Esophagus squamous epithelium (tissue), 5 donors: ENCODE data around the gene MRPL24. TPM values are rescaled to one million over a fixed set of nuclear protein-coding genes. Genes with fewer than 3 reads are reported as not detected.

Experiments
- DNase-seq: peaks from one replicate; lab custom pipeline; 2025; lab: John Stamatoyannopoulos, UW
- H3K27ac ChIP-seq, 4 donors: fragments of 200-600 bp; sonication (generic); one replicate each; pipeline ENCODE4 v1.5.1; 2016 to 2019; ENCODE audit warnings: mild to moderate bottlenecking in 1 of 4
- H3K27me3 ChIP-seq, 4 donors: fragments of 200-600 bp; sonication (generic); 1 replicate in 3 of 4; 2 replicates in 1 of 4; pipeline versions ENCODE4 v1.5.1 to v1.6.0; 2017 to 2021; ENCODE audit warnings: antibody characterized with exemption in 1 of 4
- H3K36me3 ChIP-seq, 3 donors: fragments of 200-600 bp; sonication (generic); one replicate each; pipeline ENCODE4 v1.5.1; 2016 to 2019
- H3K4me1 ChIP-seq, 3 donors: fragments of 200-600 bp; sonication (generic); one replicate each; pipeline ENCODE4 v1.5.1; 2017 to 2019
- H3K4me3 ChIP-seq, 4 donors: fragments of 200-600 bp; sonication (generic); 1 replicate in 3 of 4; 2 replicates in 1 of 4; pipeline ENCODE4 v1.5.1; 2016 to 2019; ENCODE audit warnings: mild to moderate bottlenecking in 2 of 4, moderate library complexity in 1 of 4
- H3K9me3 ChIP-seq, 3 donors: fragments of 200-600 bp; sonication (generic); one replicate each; pipeline ENCODE4 v1.5.1; 2016 to 2019
- CTCF ChIP-seq, 6 experiments: fragments of 450-650 bp in 4 of 6; fragments of 200-600 bp in 2 of 6; sonication (generic) in 2 of 6; IDR thresholded peaks; one replicate each; pipeline ENCODE4 v1.5.1; 2016 to 2019; ENCODE audit warnings: antibody characterized with exemption in 6 of 6, mild to moderate bottlenecking in 4 of 6, moderate library complexity in 4 of 6
- POLR2A ChIP-seq, 4 donors: fragments of 450-650 bp; IDR thresholded peaks; one replicate each; pipeline ENCODE4 v1.6.1; 2017; ENCODE audit warnings: antibody characterized with exemption in 4 of 4, mild to moderate bottlenecking in 4 of 4, moderate library complexity in 3 of 4
- WGBS, 2 donors: methylation state at CpG; one replicate each; pipeline ENCODE4 v1.1.5; 2018; 5-methylcytosine and 5-hydroxymethylcytosine counted together
- intact Hi-C: fragments of 100-400 bp; cut with DNase I; formaldehyde crosslinking; loops from one replicate; pipeline ENCODE4 v1.15.0; 2022
- total RNA-seq, 4 donors: library from RNA; depleted of rRNA; stranded (reverse); fragments of >200 nt; gene quantifications; one replicate each; pipeline ENCODE4 v1.1.0, GENCODE V29; 2016
- donor health status: DM: yes; HTN: yes; CAD: no.

Gene MRPL24
- total RNA-seq, 4 donors from 2014 or later = 39.5 to 45.8 (median 42.3) TPM

- H3K4me1 ChIP-seq = peaks cover 0 to 20% (median 9%) of the 10 kb centered on the region in 3 donors
- WGBS, 2 donors = 87 to 100% methylated on average over 1 of the region's 1 CpG
- intact Hi-C loops = no loop called here
- TF ChIP-seq CTCF (IDR thresholded peaks at IDR 0.05) = no peak
- no peak for TF ChIP-seq POLR2A (IDR thresholded peaks at IDR 0.05)
- no peaks in the 10 kb centered on the region for H3K9me3 ChIP-seq
- no peak for DNase-seq
- H3K27ac ChIP-seq = no peak overlapping the region
- H3K27me3 ChIP-seq = no peaks in the 10 kb centered on the region
- no peaks in the 10 kb centered on the region for H3K36me3 ChIP-seq
- no peak overlapping the region for H3K4me3 ChIP-seq
These were observed 15.5 kb upstream of the MRPL24 start for GRCh38 chr1:156756355-156756754.

- TF ChIP-seq CTCF (IDR thresholded peaks at IDR 0.05) (no peak), POLR2A (IDR thresholded peaks at IDR 0.05) (no peak)
- intact Hi-C loops = no loop called here
- Histone ChIP-seq H3K4me1 (peaks cover 0 to 20% (median 9%) of the 10 kb centered on the region in 3 donors), H3K4me3 (no peak overlapping the region), H3K27ac (no peak overlapping the region), H3K27me3 (no peaks in the 10 kb centered on the region), H3K36me3 (no peaks in the 10 kb centered on the region), H3K9me3 (no peaks in the 10 kb centered on the region)
- DNase-seq = no peak
- WGBS, 2 donors = 57 to 73% methylated on average over 3 to 5 of the region's 5 CpGs
These were observed 14.7 kb upstream of the MRPL24 start for GRCh38 chr1:156755527-156755950.

- intact Hi-C loops = no loop called here
- Histone ChIP-seq H3K27me3 (no peaks in the 10 kb centered on the region), H3K4me3 (no peak overlapping the region), H3K4me1 (peaks cover 11 to 33% (median 14%) of the 10 kb centered on the region in 3 donors), H3K27ac (no peak overlapping the region), H3K36me3 (no peaks in the 10 kb centered on the region), H3K9me3 (no peaks in the 10 kb centered on the region)
- DNase-seq = no peak
- TF ChIP-seq CTCF (IDR thresholded peaks at IDR 0.05) (no peak), POLR2A (IDR thresholded peaks at IDR 0.05) (no peak)
- WGBS, 2 donors = 82 to 92% methylated on average over 8 of the region's 8 CpGs
These were observed 13.3 kb upstream of the MRPL24 start for GRCh38 chr1:156754219-156754618.

GRCh38 chr1:156752843-156753482 is 12.1 kb upstream of the MRPL24 start:
- WGBS, 2 donors = 5 to 21% methylated on average over 1 of the region's 1 CpG
- H3K27me3 ChIP-seq = no peaks in the 10 kb centered on the region
- no peak for DNase-seq
- intact Hi-C loops = no loop called here
- H3K4me1 ChIP-seq = peaks cover 23 to 45% (median 24%) of the 10 kb centered on the region in 3 donors
- no peaks in the 10 kb centered on the region for H3K9me3 ChIP-seq
- peak overlapping the region; percentile 93 to 99 (median 98) for H3K27ac ChIP-seq
- H3K36me3 ChIP-seq = no peaks in the 10 kb centered on the region
- TF ChIP-seq CTCF (IDR thresholded peaks at IDR 0.05) = no peak
- no peak for TF ChIP-seq POLR2A (IDR thresholded peaks at IDR 0.05)
- peak overlapping the region; percentile 75 to 97 (median 96) for H3K4me3 ChIP-seq

GRCh38 chr1:156751757-156752481 is 11.0 kb upstream of the MRPL24 start:
- Histone ChIP-seq H3K27me3 (no peaks in the 10 kb centered on the region), H3K4me3 (peak overlapping the region; percentile 75 to 97 (median 96)), H3K36me3 (no peaks in the 10 kb centered on the region), H3K9me3 (no peaks in the 10 kb centered on the region), H3K27ac (peak overlapping the region; percentile 93 to 99 (median 98)), H3K4me1 (peaks cover 29 to 56% (median 32%) of the 10 kb centered on the region in 3 donors)
- peak; percentile 81 for DNase-seq
- 0% methylated on average over 4 of the region's 68 CpGs; no CpG with 5 or more reads in 1 of the 2 donors for WGBS, 2 donors
- peak in 4 of 6 experiments; percentile 4 to 12 (median 5) for TF ChIP-seq CTCF (IDR thresholded peaks at IDR 0.05)
- peak in 1 of 4 donors; percentile 74 for TF ChIP-seq POLR2A (IDR thresholded peaks at IDR 0.05)
- intact Hi-C loops = no loop called here
